MV-4-11 (cell line): ENCODE results near the gene LRRC49.

Experiments used
- DNase-seq: peaks from one replicate; lab custom pipeline; 2025; lab: John Stamatoyannopoulos, UW

The LRRC49 gene

GRCh38 chr15:71051539-71051938 is 158.9 kb downstream of the LRRC49 start:
- no peak for DNase-seq

- DNase-seq: no peak
Observed at GRCh38 chr15:71052356-71052755, 159.7 kb downstream of the LRRC49 start.

- no peak for DNase-seq
Observed at GRCh38 chr15:71054286-71054952, 161.8 kb downstream of the LRRC49 start.

GRCh38 chr15:71055461-71055860 is 162.8 kb downstream of the LRRC49 start:
- DNase-seq: no peak

- no peak for DNase-seq
Observed at GRCh38 chr15:71056111-71056510, 163.5 kb downstream of the LRRC49 start.

- DNase-seq: no peak
Observed at GRCh38 chr15:71057143-71057542, 164.5 kb downstream of the LRRC49 start.

GRCh38 chr15:71057581-71057980 is 165.0 kb downstream of the LRRC49 start:
- DNase-seq: no peak

- no peak for DNase-seq
Observed at GRCh38 chr15:71060983-71061382, 168.4 kb downstream of the LRRC49 start.

- no peak for DNase-seq
Observed at GRCh38 chr15:71066983-71067382, 174.4 kb downstream of the LRRC49 start.

GRCh38 chr15:71069693-71070092 is 177.1 kb downstream of the LRRC49 start:
- DNase-seq: no peak

- DNase-seq: no peak
Observed at GRCh38 chr15:71071529-71071928, 178.9 kb downstream of the LRRC49 start.

GRCh38 chr15:71072423-71072822 is 179.8 kb downstream of the LRRC49 start:
- DNase-seq: no peak

GRCh38 chr15:71078506-71079207 is 186.0 kb downstream of the LRRC49 start:
- no peak for DNase-seq

GRCh38 chr15:71079208-71080044 is 186.8 kb downstream of the LRRC49 start:
- no peak for DNase-seq

- no peak for DNase-seq
Observed at GRCh38 chr15:71080166-71080565, 187.5 kb downstream of the LRRC49 start.

- DNase-seq: peak; percentile 26
Observed at GRCh38 chr15:71080705-71081104, 188.1 kb downstream of the LRRC49 start.

GRCh38 chr15:71082803-71083202 is 190.2 kb downstream of the LRRC49 start:
- no peak for DNase-seq

GRCh38 chr15:71083349-71083748 is 190.7 kb downstream of the LRRC49 start:
- no peak for DNase-seq

GRCh38 chr15:71084264-71084663 is 191.6 kb downstream of the LRRC49 start:
- DNase-seq: no peak

- no peak for DNase-seq
Observed at GRCh38 chr15:71085809-71086208, 193.2 kb downstream of the LRRC49 start.

- no peak for DNase-seq
Observed at GRCh38 chr15:71088155-71088554, 195.5 kb downstream of the LRRC49 start.

GRCh38 chr15:71088683-71089082 is 196.1 kb downstream of the LRRC49 start:
- no peak for DNase-seq

GRCh38 chr15:71089801-71090200 is 197.2 kb downstream of the LRRC49 start:
- no peak for DNase-seq
